MM.1S (cell line): ENCODE measurements around the gene FUT7.

Source experiments
- DNase-seq: peaks from one replicate; pipeline ENCODE4 v3.0.0-alpha.2; 2015
- H2AFZ ChIP-seq: fragments of 300-600 bp; sonication (generic); 2 replicates; pipeline ENCODE4 v1.6.0; 2016; ENCODE audit warnings: antibody characterized with exemption, low read length
- H3F3A ChIP-seq: fragments of 300-600 bp; sonication (generic); 2 replicates; pipeline ENCODE4 v1.6.1; 2016; ENCODE audit warnings: mild to moderate bottlenecking, antibody characterized with exemption, low read length, moderate library complexity, mixed read lengths; ENCODE audit not compliant: insufficient read depth
- H3K27ac ChIP-seq: fragments of 300-600 bp; sonication (generic); 2 replicates; pipeline ENCODE4 v1.5.1; 2016; ENCODE audit warnings: mild to moderate bottlenecking, low read length
- H3K27me3 ChIP-seq: fragments of 300-600 bp; sonication (generic); replicated peaks from 2 replicates; pipeline ENCODE4 v1.6.0; 2016; ENCODE audit warnings: low read length; ENCODE audit not compliant: insufficient read depth
- H3K36me3 ChIP-seq: fragments of 300-600 bp; sonication (generic); replicated peaks from 2 replicates; pipeline ENCODE4 v1.6.1; 2016; ENCODE audit warnings: mild to moderate bottlenecking, low read length, mixed read lengths; ENCODE audit not compliant: insufficient read depth
- H3K4me1 ChIP-seq: fragments of 300-600 bp; sonication (generic); 2 replicates; pipeline ENCODE4 v1.6.1; 2016; ENCODE audit warnings: low read length, mixed read lengths
- H3K4me2 ChIP-seq: fragments of 300-600 bp; sonication (generic); 2 replicates; pipeline ENCODE4 v1.6.0; 2016; ENCODE audit warnings: low read depth, low read length
- H3K4me3 ChIP-seq: fragments of 300-600 bp; sonication (generic); 2 replicates; pipeline ENCODE4 v1.5.1; 2016; ENCODE audit warnings: low read length, mixed read lengths
- H3K79me2 ChIP-seq: fragments of 300-600 bp; sonication (generic); 2 replicates; pipeline ENCODE4 v1.6.1; 2016; ENCODE audit warnings: mixed run types, low read length, mixed read lengths
- H3K9ac ChIP-seq: fragments of 300-600 bp; sonication (generic); 2 replicates; pipeline ENCODE4 v1.6.1; 2016; ENCODE audit warnings: low read length, mixed read lengths
- H3K9me2 ChIP-seq: fragments of 300-600 bp; sonication (generic); replicated peaks from 2 replicates; pipeline ENCODE4 v1.6.1; 2016; ENCODE audit warnings: mild to moderate bottlenecking, low read length, mixed read lengths; ENCODE audit not compliant: insufficient read depth
- H3K9me3 ChIP-seq: fragments of 300-600 bp; sonication (generic); replicated peaks from 2 replicates; pipeline ENCODE4 v1.6.1; 2016; ENCODE audit warnings: mild to moderate bottlenecking, low read length, mixed read lengths; ENCODE audit not compliant: insufficient read depth
- H4K20me1 ChIP-seq: fragments of 300-600 bp; sonication (generic); 2 replicates; pipeline ENCODE4 v1.6.1; 2016; ENCODE audit warnings: mild to moderate bottlenecking, low read length, moderate library complexity, mixed read lengths; ENCODE audit not compliant: insufficient read depth
- CTCF ChIP-seq: fragments of 300-600 bp; sonication (generic); IDR thresholded peaks from 2 replicates; pipeline ENCODE4 v1.5.1; 2016; ENCODE audit warnings: antibody characterized with exemption, low read length, mixed read lengths
- EZH2 ChIP-seq: fragments of 300-600 bp; sonication (generic); optimal IDR thresholded peaks from 2 replicates; pipeline ENCODE3; 2017; ENCODE audit warnings: low read depth, mild to moderate bottlenecking, antibody characterized with exemption, low read length, mixed read lengths
- EZH2phosphoT487 ChIP-seq: fragments of 300-600 bp; sonication (generic); IDR thresholded peaks from 2 replicates; pipeline ENCODE4 v1.6.1; 2018; ENCODE audit warnings: antibody characterized with exemption, low read length

FUT7 gene

DNA sequence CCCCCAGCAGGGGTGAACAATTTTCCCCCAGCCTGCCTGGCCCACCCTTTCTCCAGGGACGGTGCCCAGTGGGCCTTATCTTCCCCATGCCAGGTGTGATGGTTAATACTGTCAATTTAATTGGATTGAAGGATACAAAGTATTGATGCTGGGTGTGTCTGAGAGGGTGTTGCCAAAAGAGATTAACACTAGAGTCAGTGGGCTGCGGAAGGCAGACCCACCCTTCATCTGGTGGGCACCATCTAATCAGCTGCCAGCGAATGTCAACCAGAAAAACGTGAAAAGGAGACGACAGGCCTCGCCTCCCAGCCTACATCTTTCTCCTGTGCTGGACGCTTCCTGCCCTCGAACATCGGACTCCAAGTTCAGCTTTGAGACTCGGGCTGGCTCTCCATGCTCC lies 5.6 kb upstream of the FUT7 start:
- Histone ChIP-seq H4K20me1 (no peaks in the 10 kb centered on the region), H3K4me2 (no peak overlapping the region), H3K9me3 (no peaks in the 10 kb centered on the region), H3K36me3 (no peaks in the 10 kb centered on the region), H2AFZ (no peak overlapping the region), H3K27me3 (peaks cover 75% of the 10 kb centered on the region), H3K9ac (no peak overlapping the region), H3F3A (no peaks in the 10 kb centered on the region; the same call in 1 of the 2 replicates), H3K27ac (no peak overlapping the region), H3K4me1 (no peaks in the 10 kb centered on the region), H3K4me3 (no peak overlapping the region), H3K9me2 (no peaks in the 10 kb centered on the region), H3K79me2 (no peaks in the 10 kb centered on the region)
- no peak for DNase-seq
- TF ChIP-seq EZH2phosphoT487 = no peak
- TF ChIP-seq CTCF = no peak

DNA sequence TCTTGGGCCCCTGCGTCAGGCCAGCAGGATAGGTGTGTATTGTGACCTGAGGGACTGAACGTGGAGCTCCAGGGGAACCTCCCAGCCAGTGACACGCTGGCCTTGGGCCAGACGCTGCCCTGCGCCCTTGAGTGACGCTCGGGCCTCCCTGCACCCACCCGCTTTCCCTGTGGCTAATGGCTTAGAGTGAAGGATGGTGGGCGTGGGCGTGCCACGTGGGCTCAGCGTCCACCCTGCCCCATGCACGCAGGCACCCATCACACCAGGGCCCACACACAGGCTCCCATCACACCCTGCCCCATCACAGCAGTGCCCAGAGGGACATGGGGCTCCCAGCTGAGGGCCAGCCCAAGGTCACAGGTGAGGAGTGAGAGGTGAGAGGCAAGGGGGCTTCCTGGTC lies 5.1 kb upstream of the FUT7 start:
- Histone ChIP-seq H3K9me3 (no peaks in the 10 kb centered on the region), H3K36me3 (no peaks in the 10 kb centered on the region), H3K27me3 (peaks cover 78% of the 10 kb centered on the region), H3K4me2 (no peak overlapping the region), H3K9ac (no peak overlapping the region), H3F3A (no peaks in the 10 kb centered on the region; the same call in 1 of the 2 replicates), H3K9me2 (no peaks in the 10 kb centered on the region), H3K4me1 (no peaks in the 10 kb centered on the region), H2AFZ (no peak overlapping the region), H3K27ac (no peak overlapping the region), H3K4me3 (no peak overlapping the region), H4K20me1 (no peaks in the 10 kb centered on the region), H3K79me2 (no peaks in the 10 kb centered on the region)
- no peak for TF ChIP-seq CTCF
- DNase-seq = no peak

DNA sequence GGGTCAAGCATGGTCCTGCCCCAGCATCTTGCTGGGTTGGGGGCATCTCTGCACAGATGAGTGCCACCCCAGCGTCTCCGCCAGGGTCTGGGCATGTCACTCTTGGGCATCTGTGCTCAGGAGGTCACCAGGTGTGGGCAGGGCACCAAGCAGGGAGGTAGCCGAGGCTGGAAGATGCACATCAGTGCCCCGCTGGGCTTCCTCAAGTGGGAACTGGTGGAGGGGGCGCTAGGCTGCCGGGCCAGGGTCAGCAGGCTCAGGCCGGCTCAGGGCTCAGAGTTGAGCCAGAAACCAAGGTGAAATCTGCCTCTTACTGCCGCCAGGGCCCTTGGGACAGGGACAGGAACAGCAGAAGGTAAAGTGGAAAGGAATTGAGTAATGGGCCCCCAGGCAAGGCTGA lies 4.0 kb upstream of the FUT7 start:
- peaks cover 78% of the 10 kb centered on the region for H3K27me3 ChIP-seq
- H2AFZ ChIP-seq = no peak overlapping the region
- no peaks in the 10 kb centered on the region for H3K79me2 ChIP-seq
- H3F3A ChIP-seq = no peaks in the 10 kb centered on the region; the same call in 1 of the 2 replicates
- H3K9me3 ChIP-seq = no peaks in the 10 kb centered on the region
- H3K4me3 ChIP-seq = no peak overlapping the region
- H4K20me1 ChIP-seq = no peaks in the 10 kb centered on the region
- DNase-seq = no peak
- no peak overlapping the region for H3K27ac ChIP-seq
- H3K9me2 ChIP-seq = no peaks in the 10 kb centered on the region
- H3K36me3 ChIP-seq = no peaks in the 10 kb centered on the region
- no peaks in the 10 kb centered on the region for H3K4me1 ChIP-seq
- no peak overlapping the region for H3K4me2 ChIP-seq
- TF ChIP-seq EZH2 = no peak
- no peak overlapping the region for H3K9ac ChIP-seq

GRCh38 chr9:137035507-137035834 lies 3.6 kb upstream of the FUT7 start:
- no peak overlapping the region for H3K4me3 ChIP-seq
- H3K79me2 ChIP-seq = no peaks in the 10 kb centered on the region
- no peaks in the 10 kb centered on the region for H4K20me1 ChIP-seq
- no peak overlapping the region for H3K9ac ChIP-seq
- no peaks in the 10 kb centered on the region for H3K9me3 ChIP-seq
- no peaks in the 10 kb centered on the region for H3K9me2 ChIP-seq
- no peak overlapping the region for H3K27ac ChIP-seq
- TF ChIP-seq EZH2phosphoT487 = no peak
- no peak for TF ChIP-seq EZH2
- no peak overlapping the region for H3K4me2 ChIP-seq
- no peak for DNase-seq
- H2AFZ ChIP-seq = no peak overlapping the region
- H3K27me3 ChIP-seq = peaks cover 78% of the 10 kb centered on the region
- H3K36me3 ChIP-seq = no peaks in the 10 kb centered on the region
- H3K4me1 ChIP-seq = no peaks in the 10 kb centered on the region
- H3F3A ChIP-seq = no peaks in the 10 kb centered on the region; the same call in 1 of the 2 replicates
